Fibroblast of peridontal ligament (primary cell): ENCODE data around the gene NRXN3.

Experiments used
- DNase-seq: peaks from one replicate; pipeline ENCODE4 v3.0.0-alpha.2; 2010; ENCODE audit errors: extremely low read depth

Gene NRXN3

GRCh38 chr14:79467835-79468234, 1297.7 kb downstream of the NRXN3 start:
- no peak for DNase-seq

- DNase-seq: no peak
Observed at GRCh38 chr14:79468486-79468885, 1298.3 kb downstream of the NRXN3 start.

DNA sequence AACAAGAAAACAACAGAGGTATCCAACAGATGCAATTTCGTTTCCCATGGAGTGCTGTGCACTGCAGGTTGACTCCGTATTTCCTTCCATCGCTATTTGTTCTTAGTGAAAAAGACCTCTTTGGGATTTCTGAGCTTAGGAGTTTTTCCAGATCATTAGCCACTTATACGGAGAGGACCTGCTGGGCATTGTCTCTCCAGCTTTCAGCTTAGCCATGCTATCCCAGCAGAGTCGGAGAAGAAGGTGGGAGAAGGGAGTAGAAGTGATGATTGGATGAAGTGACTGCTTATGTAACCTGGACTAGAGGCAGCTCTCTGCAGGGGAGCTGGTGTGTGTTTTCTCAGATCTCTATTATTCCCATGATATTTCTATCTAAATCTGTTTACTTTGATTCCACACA, 1303.5 kb downstream of the NRXN3 start:
- no peak for DNase-seq

DNA sequence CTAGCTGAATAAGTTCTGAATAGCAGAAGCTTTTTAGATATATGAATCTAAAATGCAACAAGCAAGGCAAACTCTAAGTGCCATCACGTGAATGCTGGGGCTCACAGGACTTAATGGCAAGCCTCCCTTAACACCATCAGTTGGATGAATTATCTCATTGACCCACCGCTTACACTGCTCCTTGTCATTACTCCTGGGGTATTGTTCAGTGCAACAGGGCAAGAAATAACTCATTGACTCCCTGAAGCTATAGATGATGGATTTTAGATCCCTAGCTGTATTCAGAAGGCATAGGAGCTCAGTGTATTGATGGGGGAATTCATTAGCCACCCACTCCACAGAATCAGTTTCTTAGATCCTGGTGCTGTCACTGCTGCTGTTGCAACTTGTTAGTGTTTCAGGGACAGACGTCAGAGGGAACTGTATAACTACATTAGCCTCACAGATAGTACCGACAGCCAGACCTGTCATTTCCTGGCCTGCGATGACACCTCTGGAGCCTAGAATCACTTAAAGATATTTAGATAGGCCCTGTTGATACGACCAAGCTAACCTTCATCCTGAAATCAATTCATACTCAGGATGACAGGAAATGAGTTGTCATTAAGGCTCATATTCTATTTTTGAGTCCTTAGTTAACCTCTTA, 1305.8 kb downstream of the NRXN3 start:
- DNase-seq: no peak

GRCh38 chr14:79476552-79476951, 1306.4 kb downstream of the NRXN3 start:
- DNase-seq: no peak

DNA sequence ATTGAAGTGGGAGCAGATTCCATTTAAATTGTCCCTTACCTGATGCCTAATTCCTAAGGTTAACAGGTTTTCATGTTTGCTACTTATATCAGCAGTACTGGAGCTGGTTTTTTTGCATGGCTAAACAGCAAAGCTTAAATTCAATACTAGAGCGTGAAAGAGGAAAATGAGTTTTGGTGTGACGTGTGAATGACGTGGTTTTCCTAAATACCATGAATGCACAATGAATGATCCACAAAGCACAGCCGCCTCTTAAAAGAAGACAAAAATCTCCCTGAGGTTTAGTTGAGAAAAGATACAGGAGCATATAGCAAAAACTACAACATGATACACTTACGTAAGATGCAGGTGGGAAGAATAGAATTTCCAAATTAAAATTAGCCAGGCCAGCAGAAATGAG, 1310.0 kb downstream of the NRXN3 start:
- DNase-seq: no peak

GRCh38 chr14:79482825-79483224, 1312.7 kb downstream of the NRXN3 start:
- DNase-seq: no peak

DNA sequence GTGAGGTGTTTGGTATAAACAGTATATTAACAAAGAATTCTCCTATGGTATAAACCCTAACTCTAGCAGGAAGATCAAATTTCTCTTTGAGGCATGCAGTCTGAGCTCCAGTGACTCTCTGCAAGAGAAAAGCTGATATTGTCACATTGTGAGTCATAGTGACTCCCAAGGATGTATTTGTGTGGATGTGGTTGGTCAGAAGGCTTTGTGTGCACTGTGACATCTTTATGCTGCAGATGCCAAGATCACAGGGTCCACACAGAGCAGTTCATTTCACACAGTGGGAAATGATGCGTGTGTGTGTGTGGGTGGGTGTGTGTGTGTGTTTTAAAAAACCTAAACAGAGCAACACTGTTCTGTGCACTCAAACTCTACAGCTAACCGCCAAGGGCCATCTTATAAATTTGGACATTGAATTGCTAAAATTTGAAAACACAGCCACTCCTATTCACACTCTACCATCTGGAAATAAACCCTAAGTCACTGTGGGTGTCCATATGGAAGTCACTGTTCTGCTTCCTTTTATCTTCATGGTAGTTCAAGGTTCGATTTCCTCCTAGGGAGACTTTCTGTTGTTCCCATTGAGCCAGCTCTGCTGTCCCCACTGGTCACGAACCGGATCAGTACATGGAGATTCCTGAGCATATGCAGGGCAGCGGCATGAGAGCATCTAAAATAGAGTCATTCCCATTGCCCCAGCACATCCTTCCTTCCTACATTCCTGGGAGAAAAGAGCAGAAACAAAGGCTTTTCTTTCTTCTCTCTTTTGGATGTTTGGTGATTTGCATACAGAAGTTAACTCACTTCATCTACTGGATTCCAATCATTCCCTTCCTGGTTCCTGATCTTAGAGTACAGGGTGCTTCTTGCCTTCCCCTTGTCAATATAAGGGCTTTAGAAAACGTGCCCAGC, 1313.6 kb downstream of the NRXN3 start:
- DNase-seq: peak; percentile 7

- DNase-seq: no peak
Observed at GRCh38 chr14:79487632-79488031, 1317.5 kb downstream of the NRXN3 start.

DNA sequence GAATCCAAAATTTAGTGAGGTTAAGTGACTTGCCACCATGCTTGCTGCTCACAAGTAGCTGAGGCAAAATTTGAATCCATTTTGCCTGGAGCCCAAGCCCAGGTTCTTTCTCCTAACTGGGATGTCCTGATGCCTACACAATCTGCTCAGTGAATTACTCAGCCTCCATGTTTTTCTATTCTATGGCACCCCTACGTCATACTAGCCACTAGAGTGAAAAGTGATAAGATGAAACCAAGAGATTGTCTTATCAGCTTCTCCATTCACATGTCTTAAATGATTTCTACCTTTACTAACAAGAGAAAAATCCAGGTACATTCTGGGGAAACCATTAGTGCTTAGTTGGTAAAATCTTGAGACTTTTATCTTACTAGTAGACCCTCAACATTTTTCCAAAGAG, 1321.0 kb downstream of the NRXN3 start:
- no peak for DNase-seq

GRCh38 chr14:79493081-79493645, 1323.0 kb downstream of the NRXN3 start:
- no peak for DNase-seq

GRCh38 chr14:79496701-79497100, 1326.5 kb downstream of the NRXN3 start:
- DNase-seq: no peak

GRCh38 chr14:79500489-79500888, 1330.3 kb downstream of the NRXN3 start:
- DNase-seq: no peak

GRCh38 chr14:79502136-79502750, 1332.1 kb downstream of the NRXN3 start:
- DNase-seq: no peak

DNA sequence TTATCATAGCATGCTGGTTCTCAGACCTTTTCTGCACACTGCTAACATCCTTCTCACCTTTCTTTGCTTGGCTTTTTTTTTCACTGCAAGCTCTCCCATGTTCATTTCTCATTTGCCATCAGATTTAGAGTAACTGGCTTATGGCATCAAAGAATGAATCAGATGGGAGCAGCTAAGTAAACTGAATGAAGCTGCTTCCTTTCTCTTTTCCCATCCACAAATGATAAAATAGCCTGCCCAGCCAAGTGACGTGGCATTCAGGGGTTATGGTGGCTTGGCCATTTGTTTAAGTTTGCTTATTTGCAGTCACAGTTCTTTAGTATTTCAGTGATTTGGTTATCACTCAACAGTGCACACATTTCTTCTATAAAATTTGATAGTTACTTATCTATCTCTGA, 1332.6 kb downstream of the NRXN3 start:
- DNase-seq: no peak

GRCh38 chr14:79510659-79511058, 1340.5 kb downstream of the NRXN3 start:
- peak; percentile 5 for DNase-seq

GRCh38 chr14:79511146-79511545, 1341.0 kb downstream of the NRXN3 start:
- no peak for DNase-seq

DNA sequence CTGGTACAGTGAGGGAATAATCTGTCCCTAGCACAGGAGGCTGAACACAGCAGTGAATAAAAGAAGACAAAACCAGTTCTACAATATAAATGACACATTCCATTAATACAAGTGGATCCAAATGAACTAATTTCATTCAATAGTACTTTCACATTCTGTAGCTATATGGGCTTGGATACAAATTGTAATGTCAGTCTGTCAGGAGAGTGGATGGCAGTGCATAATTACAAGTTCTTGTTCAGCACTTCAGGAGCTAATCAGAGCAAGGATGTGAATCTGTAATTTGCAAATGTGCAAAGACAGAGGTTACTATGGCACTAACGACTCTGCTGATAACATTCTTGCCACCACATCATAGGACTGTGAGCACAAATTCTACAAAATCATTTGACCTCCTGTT, 1343.3 kb downstream of the NRXN3 start:
- DNase-seq: no peak

- no peak for DNase-seq
Observed at GRCh38 chr14:79514700-79515099, 1344.5 kb downstream of the NRXN3 start.

GRCh38 chr14:79515158-79515557, 1345.0 kb downstream of the NRXN3 start:
- DNase-seq: no peak

DNA sequence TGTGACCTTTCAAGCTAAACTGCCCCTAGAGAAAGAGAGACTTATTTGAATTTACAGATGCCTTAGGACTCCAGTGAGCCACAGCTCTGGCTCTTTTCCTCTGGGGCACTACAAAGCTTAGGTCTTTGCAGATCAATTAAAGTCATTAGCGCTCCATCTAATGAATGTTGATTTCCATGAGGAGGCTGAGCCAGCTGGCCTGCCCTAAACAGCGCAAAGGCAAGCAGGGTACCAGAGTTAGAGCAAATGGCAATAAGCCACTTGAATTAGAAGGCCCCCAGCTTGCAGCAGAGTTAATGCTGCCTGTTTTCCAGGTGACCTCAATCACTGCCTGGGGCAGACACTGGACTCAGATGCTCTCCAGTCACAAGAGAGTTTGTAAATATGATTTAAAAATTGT, 1345.8 kb downstream of the NRXN3 start:
- DNase-seq: no peak

- DNase-seq: no peak
Observed at GRCh38 chr14:79525416-79525815, 1355.2 kb downstream of the NRXN3 start.
